Stimulated activated CD4-positive, alpha-beta T cell treated with anti-CD3 and anti-CD28 coated beads, Interleukin-15, amount 100 ng/mL, for 1 hour (primary cell): ENCODE results near the gene SLC18A2.
"Not testable (repeated sequence)": the region's sequence is repeated elsewhere in the genome, so short reads cannot be mapped to it uniquely, and the experiment has no call there.

Experiments
- DNase-seq, 2 donors: peaks; one replicate each; pipeline ENCODE4 v3.0.0-alpha.2; 2020; ENCODE audit warnings: low read depth in 1 of 2, low spot score in 1 of 2

SLC18A2 gene

DNA sequence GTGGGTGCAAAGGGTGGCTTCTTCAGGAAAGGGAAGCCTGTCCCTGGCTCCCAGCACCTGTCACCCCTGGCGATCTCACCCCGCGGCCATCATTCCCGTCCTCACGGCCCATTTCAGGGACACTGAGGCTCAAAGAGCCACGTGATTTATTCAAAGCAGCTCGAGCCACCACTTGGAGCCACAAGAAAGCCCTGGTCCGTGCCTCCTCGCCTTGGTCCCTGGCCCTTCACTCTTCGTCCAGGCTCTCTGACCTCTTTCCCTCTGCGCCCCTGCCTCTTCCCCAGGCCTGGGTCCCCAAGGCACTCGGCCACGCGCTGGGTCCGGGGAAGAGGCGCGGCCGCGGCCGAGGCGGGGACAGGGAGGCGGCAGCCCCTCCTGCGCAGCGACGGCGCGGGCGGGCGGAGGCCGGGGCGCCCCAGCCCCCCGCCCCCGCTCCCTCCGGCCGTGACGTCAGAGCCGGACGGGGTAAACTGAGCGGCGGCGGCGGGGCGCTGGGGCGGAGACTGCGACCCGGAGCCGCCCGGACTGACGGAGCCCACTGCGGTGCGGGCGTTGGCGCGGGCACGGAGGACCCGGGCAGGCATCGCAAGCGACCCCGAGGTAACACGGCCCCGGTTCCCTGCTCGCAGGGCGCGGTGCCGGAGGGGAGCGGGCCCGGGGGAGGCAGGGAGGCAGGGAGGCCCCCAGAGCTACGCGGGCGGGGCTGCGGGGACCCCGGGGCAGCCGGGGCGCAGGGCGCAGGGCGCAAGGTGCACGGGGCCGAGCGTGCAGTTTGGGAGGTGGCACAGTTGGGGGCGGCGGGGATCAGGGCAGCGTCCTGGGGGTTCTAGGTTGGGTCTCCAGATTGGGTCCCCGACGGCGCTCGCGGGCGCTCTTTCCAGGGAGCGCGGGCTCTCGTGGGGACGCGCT is at the start of gene SLC18A2:
Gene SLC18A2, plus strand, starts transcription at position 494 of the 909 bp plus-strand sequence. CDS start 580 bp downstream, outside the sequence.
- no peak for DNase-seq

DNA sequence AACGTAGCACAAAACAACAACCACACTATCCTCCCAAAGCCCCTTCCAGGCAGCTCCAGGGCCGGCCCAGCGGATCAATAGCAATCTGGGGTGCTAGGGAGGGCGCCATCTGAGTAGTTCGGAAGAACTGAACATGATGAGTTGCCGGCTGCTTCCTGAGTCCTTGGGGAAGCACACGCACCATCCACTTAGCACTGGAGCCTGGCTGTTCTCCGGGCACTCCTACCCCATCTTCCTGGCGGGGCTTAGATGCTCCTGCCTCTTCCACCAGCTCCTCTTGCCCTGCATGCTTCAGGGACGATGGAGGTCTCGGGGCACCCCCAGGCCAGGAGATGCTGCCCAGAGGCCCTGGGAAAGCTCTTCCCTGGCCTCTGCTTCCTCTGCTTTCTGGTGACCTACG is 43.7 kb upstream of the SLC18A2 start, which contains the start of gene KCNK18:
Gene KCNK18, plus strand, starts transcription at position 301 of the 400 bp plus-strand sequence. Its CDS starts 0 bp downstream, at position 301.
- no peak for DNase-seq

DNA sequence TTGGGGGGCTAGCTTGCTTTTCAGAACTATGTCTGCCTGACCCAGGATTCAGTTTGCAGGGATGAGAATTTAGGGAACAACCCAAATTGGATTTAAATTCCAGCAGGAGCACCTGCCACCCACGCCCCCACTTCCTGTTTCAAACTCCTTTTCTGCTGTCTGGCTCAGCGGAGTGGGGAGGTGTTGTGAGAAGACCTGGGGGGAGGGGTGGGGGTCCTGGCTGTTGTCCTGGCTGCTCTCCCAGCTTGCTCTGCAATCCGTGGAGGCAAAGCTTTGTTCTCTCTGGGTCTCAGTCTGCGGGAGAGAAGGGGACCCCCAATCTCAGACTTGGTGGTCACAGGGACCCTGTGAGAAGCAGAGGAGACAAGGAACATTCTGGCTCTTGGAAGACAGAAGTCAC is 42.8 kb upstream of the SLC18A2 start:
- DNase-seq = no peak

DNA sequence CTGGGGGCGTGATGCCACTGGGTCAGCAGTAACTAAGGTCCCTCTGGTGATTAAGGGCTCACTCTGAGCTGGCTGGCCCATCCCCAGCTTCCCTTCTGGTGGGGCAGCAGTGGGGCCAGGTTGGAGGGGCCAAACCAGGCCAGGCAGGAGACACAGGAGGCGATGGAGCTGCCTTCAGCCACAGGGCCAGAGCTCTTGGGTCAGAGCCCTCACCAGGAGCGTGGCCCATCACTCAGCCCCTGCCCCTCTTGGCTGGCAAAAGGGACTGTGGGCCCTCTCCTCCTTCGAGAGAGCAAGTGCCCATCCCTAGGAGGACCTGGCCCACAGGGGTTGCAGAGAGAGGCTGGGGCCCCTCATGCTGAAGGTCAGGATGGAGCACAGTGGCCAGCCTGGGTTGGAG is 39.1 kb upstream of the SLC18A2 start:
- DNase-seq = no peak

DNA sequence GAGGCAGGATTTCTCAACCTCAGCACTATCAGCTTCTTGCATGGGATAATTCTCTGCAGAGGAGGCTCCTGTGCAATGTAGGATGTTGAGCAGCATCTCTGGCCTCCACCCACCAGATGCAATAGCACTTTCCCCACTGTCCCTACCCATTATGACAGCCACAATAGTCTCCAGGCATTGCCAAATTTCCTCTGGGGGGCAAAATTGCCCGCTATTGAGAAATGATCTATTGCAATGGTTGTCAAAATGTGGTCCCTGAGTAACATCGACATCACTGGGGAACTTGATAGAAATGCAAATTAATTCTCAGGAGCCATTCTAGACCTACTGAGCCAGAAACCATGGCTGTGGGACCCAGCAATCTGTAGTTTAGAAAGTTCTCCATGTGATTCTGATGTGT is 36.6 kb upstream of the SLC18A2 start:
- DNase-seq = no peak

DNA sequence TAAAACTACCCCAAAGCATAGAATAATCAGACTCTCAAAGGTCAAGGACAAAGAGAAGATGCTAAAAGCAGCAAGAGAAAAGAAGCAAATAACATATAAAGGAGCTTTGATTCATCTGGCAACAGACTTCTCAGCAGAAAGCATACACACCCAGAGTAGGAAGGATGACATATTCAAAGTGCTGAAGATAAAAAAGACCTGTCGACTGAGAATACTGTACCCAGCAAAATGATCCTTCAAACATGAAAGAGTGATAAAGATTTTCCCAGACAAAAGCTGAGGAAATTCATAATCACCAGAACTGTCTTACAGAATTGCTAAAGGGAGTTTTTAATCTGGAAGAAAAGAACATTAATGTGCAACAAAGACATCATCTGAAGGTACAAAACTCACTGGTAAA is 28.7 kb upstream of the SLC18A2 start:
- DNase-seq = no peak

DNA sequence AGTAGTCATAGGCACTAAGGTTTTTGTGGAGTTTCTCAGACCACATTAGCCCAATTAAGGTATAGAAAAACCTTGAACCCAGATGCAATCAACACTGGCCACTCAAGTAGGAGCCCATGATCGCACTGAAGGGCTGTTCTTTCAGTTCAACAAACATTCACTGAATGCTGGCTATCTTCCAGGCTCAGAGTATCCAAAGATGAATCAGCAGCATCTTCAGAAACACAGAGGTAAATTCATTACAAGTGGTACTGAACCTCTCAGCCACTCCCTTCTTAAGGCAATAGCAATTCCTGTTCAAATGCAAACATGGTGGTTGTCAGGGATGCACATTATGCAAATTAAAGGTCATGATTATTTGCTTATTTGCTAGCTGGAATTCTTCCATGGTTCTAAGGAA is 26.5 kb upstream of the SLC18A2 start:
- DNase-seq = no peak

DNA sequence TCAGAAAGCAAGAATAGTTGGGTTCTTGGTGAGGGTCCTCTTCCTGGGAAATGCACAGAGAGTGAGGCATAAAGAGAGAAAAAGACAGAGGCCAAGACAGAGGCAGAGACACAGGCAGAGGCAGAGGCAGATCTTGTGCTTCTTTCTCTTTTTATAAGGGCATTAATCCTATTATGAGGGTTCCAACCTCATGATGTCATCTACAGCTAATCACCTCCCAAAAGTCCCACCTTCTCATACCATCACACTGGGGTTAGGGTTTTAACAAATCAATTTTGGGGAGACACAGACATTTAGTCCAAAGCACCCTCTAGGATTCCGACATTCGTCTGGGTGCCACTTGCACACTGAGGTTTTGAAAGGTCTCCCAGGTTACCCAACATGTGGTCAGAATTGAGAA is 25.8 kb upstream of the SLC18A2 start:
- no peak for DNase-seq

DNA sequence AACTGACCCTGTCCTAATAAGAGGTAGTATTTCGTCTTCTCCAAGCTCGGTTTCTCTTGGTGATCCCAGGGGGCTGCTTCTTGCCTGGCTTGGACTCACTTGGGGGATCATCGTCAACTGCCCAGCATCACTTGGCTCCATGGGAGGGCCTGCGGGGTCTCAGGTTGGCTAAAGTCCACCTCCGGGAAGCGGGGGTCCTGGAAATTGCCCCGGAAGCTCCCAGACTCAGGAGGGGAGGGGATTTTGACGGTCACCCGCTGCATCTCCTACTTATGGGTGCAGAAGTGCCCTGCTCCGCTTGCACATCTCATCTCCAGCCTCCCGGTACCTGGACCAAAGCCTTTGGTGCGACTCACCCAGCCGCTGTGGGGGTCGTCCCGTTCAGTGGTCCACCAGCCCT is 24.9 kb upstream of the SLC18A2 start:
- no peak for DNase-seq

DNA sequence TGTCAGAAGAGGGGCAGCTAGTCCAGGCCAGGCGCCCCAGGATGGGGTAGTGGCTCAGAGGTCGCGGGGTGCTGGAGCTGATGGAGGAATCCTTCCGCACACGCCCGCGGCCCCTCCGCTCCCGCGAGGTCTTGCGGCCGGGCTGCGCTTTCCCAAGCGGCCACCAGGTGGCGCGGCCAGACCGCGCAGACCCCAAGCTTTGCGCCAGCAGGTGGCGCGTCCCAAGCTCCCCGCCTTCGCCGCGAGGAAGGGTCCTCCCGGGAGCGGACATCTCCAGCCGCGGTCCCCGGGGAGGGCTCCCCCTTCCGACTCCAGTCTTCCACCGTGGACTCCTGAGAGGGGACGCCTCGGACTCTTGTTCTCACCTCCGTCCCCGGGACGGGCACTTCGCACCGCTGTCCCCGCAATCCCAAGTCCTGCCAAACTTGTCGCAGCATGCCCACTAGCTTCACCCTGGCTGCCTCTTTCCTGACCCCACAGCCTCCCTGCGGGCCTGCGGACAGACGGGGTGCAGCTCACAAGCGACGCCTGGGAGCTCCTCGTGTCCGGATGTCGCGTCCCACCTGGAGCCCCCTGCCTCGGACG is 24.2 kb upstream of the SLC18A2 start:
- peak; percentile 35 to 62 for DNase-seq

DNA sequence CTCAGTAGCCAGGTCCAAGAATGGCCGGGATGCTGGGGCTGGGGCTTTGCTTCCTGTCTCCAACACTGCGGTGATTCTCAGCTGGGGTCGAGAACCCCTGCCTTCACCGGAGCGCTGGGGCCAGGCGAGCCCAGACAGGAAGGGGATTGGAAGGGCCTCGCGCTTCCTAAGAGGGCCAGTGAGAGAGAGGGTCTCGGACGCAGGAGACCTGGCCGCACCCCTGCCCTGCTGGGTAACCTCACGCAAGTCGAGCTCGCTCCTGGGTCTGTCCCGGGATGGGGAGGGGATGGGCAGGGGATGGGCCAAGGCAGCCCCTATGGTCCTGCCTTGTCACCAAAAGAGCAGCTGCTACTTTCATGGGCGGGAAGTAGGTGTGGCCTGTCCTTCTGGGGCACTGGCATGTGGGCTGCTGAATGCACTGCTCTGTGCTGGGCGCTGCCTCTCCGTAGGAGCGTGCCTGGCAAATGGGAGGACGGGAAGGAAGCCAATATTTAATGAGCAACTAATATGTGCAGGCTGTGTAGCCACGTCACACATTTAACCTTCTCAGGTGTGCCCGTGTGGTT is 23.6 kb upstream of the SLC18A2 start:
- DNase-seq = no peak

DNA sequence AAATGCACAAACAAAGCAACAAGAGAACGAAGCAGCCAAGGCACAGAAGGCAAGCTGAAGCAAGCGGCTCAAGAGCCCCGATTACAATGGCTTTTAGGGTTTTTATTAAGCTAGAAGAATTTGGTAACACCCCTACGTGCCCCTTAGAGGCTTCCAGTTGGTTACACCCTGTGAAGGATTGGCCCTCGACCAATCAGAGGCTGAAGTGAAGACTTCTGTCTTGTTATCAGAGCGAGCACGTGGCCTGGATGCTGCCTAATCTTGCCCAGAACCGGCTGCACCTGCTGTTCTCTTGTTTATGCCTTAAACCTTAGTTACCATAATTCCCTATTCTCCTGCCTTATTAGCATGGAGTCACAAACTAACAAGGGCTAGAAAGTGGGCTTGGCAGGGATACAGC is 22.3 kb upstream of the SLC18A2 start:
- DNase-seq = no peak

DNA sequence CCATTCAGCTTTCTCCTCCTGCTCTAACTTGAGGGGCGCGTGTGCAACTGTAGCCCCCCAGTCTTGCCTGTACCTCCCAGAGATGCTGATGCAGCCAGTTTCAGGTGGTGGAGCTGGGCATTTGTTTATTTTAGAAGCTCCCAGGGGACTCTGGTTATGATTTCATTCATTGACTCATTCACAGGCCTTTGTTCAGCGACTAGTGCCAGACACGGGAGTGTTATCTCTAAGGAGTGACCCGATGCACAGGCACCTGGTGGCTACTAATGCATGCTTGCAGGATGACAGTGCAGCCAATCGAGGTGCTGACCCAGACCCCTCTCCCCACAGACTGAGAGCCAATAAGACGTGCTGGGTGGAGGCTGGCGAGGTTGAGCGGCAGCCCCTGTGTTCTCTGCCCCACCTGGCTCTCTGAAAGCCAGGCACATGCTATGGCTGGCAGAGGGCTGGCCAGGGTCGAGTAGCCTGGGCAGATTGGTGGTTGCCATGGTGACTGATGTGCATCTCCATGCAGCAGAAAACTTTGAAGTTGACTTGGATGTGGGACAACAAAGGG is 19.7 kb upstream of the SLC18A2 start:
- DNase-seq = no peak

DNA sequence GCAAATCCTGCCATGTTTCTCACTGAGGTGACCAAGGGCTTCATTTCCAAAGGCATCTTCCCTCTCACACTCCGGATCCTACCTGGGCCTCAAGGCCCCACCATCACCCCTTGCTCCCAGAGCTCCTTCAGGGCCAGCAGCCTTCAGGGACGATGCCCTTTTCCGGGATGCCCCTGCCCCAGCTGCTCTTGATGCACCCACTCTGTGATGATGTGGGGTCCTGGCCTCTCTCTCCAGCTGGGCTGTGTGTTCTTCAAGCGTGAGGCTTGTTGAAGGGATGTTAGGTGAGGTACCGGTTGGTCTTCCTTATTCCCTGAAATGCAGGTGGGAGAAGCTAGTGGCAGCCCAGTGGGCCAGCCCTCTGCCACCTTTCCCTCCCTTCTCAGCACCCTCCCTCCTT is 18.4 kb upstream of the SLC18A2 start:
- no peak for DNase-seq

DNA sequence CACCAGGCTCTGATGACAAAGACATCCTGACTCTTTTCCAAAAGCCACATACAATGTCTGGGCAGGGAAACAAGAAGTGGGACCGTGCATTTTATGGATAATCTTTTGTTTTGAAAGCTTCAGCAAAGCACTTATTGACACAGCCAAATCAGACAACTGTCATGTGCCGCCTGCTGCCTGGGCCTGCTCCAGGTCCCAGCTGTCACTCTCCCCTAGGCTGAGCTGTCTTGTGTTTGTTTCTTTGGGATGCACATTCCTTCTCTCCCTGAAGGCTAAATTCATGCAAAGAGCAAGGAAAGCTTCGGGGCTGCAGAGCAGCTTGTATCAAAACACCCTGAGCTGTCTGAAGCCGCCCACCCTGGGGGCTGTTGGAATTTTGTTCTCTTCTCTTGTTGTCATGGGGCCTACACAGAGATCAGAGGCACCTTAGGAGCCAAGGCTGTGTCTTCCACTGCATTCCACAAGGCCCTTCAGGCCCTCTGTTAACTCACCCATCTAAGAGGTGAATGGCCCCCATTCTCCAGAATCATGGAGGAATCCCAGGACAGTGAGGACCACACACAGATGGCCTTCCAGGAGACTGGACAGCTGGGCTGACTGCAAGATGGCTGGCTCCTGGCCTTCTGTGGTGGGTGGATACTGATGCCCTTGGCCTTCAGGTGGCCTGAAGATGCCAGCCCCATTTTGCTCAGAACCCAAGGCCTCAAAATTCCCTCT is 17.8 kb upstream of the SLC18A2 start:
- no peak for DNase-seq

DNA sequence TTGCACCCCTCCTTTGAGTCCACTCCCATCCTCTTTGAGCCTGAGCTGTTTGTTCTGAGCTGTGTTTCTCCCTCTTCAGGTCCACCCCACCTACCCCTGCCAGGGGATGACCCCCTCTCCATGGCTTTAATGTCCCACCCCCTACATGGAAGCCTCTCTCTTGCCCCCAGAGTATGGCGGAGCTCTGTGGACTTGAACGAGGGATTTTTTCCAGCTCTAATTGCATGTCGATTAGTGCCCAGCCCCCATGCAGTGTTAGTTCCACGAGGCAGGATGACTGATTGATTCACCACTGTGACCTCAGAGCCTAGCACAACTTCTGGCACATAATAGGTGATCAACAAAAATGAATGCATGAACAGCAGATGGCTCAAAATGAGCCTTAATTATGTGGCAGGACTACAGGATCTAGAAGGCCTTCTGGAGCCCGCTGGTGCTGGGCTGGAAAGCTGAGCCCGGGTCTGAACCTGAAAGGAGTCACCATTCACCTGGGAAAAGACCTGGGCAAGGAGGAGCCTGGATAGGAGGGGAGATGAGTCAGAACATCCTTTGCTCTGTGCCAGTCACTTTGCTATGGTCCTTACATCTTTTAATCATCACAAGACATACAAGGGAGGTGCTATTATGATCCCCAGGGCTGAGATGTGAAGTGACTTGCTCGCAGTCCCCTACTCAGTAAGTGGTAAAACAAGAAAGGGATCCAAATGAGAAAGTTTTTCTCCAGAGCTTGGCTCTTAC is 17.1 kb upstream of the SLC18A2 start:
- no peak for DNase-seq

DNA sequence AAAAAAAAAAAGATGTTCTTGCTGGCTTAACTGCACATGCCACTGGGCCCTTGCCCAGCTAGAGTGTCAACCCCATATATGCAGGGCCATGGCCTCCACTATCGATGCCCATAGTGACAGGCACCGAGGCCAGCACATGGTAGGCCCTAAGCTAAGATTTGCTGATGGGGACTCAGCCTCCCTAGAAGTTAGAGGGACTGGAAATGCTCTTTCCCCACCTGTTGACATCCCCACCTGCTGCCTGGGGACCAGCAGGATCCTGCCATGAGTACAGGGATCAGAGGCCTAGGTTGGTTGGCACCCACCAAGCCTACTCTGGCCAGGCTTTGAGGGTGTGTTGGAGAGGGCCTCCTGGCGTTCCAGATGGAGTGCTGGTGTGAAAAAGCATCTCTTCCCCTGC is 16.0 kb upstream of the SLC18A2 start:
- no peak for DNase-seq

DNA sequence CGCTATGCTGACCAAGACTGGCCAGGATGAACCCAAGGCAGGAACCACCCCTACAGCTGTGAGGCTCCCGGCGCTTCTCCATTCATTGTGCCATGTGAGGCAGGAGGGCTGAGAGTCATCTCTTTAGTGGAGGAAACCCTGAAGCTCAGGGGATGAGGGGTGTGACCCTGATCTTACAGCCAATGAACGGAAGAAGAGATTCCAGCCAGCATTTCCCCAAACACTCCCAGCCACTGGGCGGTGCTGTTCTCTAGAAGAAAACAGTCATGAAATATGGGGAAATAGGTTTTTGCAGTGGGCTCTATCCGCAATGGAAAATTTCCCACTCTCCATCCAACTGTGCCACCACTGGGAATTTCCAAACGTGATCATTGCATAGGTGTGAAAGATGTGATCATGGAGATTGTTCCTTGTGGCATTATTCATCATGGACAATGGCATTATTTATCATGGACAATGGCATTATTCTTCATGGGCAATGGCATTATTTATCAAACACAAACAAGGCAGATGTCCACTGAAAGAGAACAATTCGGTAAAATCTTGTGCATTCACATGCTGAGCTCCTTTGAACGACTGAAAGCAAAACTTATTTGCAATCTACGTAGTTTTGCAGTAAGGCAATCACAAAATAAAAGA is 14.0 kb upstream of the SLC18A2 start:
- DNase-seq = no peak

DNA sequence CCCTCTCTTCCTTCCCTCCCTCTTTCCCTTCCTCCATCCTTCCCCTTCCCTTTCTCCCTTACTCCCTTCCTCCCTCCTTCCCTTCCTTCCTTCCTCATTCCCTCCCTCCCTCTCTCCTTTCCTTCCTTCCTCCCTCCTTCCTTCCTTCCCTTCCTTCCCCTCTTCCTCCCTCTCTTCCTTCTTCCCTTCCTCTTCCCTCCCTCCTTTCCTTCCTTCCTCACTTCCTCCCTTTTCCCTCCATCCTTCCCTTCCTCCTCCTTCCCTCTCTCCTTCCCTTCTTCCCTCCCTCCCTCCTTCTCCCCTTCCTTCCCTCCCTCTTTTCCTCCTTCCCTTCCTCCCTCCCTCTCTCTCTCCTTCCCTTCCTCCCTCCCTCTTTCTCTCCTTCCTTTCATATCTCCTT is 12.7 kb upstream of the SLC18A2 start:
- no peak for DNase-seq

DNA sequence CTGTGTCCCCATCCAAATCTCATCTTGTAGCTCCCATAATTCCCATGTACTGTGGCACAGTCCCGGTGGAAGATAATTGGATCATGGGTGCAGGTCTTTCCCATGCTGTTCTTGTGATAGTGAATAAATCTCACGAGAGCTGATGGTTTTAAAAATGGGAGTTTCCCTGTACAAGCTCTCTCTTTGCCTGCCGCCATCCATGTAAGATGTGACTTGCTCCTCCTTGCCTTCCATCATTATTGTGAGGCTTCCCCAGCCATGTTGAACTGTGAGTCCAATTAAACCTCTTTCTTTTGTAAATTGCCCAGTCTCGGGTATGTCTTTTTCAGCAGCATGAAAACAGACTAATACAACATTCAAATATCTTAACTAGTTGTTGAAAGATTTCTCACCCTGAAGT is 10.8 kb upstream of the SLC18A2 start:
- not testable (repeated sequence) for DNase-seq
